A673 (cell line): Measurements from ENCODE around the gene SCTR.

Experiments used
- CTCF ChIP-seq: fragments of 300-800, 200-600 bp; sonication (generic); conservative IDR thresholded peaks from 2 replicates; pipeline ENCODE4 v1.5.1; 2017; ENCODE audit warnings: low read depth, mild to moderate bottlenecking, antibody characterized with exemption, low read length, moderate library complexity, mixed read lengths
- EZH2 ChIP-seq: fragments of 200-600 bp; sonication (generic); IDR thresholded peaks from 2 replicates; pipeline ENCODE4 v1.6.1; 2017; ENCODE audit warnings: borderline replicate concordance, low read depth, mild to moderate bottlenecking, mixed read lengths, antibody characterized with exemption, low read length; ENCODE audit not compliant: poor library complexity, severe bottlenecking

- no peak for TF ChIP-seq CTCF
- TF ChIP-seq EZH2 = no peak
Observed at GRCh38 chr2:119448427-119449141, 75.7 kb downstream of the SCTR start.
